Measurements from ENCODE around the gene SETD7. TPM values are rescaled to one million over a fixed set of nuclear protein-coding genes. Genes with fewer than 3 reads are reported as not detected.

Gene SETD7
- total and polyA plus RNA-seq, 2 of the 8 experiments (the other 6 are each of a cell fraction or from before 2014, with no cell fraction given) = 1.5 to 4.6 TPM

- Histone ChIP-seq H2BK20ac (ENCODE audit: low read length) (no peak overlapping the region), H4K8ac (ENCODE audit: extremely low read depth, insufficient read depth, low read length) (no peak overlapping the region), H3K18ac (ENCODE audit: extremely low read depth, low read length) (no peak overlapping the region), H2BK5ac (ENCODE audit: low read depth, low read length) (no peak overlapping the region), H4K91ac (replicated peaks; ENCODE audit: insufficient read length, low read length) (no peak overlapping the region), H3K56ac (replicated peaks; ENCODE audit: insufficient read length, low read depth, low read length) (no peak overlapping the region), H2BK12ac (ENCODE audit: low read depth, low read length) (no peak overlapping the region), H4K20me1 (replicated peaks in 1 of 2; ENCODE audit: control insufficient read depth in 1 of 2, insufficient read depth in 2 of 2, low read length in 2 of 2) (no peaks in the 10 kb centered on the region), H3K14ac (ENCODE audit: insufficient read length) (no peak overlapping the region), H3K36me3 (ENCODE audit: control insufficient read depth in 2 of 4, insufficient read depth in 4 of 4, low read length in 3 of 4) (no peaks in the 10 kb centered on the region), H4K5ac (ENCODE audit: insufficient read length, low read depth, low read length) (no peak overlapping the region), H3K27me3 (replicated peaks in 1 of 4; ENCODE audit: control insufficient read depth in 3 of 4, extremely low read depth in 1 of 4, insufficient read depth in 3 of 4, low read length in 3 of 4) (peaks cover 2 to 24% (median 18%) of the 10 kb centered on the region in 4 experiments), H3K4ac (replicated peaks; ENCODE audit: insufficient read length, low read depth, low read length) (no peak overlapping the region), H3K4me3 (ENCODE audit: extremely low read depth in 1 of 4, insufficient read depth in 2 of 4, low read depth in 3 of 4, low read length in 4 of 4) (no peak overlapping the region), H3K4me2 (ENCODE audit: insufficient read depth in 1 of 2, low read depth in 2 of 2, low read length in 2 of 2) (no peak overlapping the region), H3K9ac (replicated peaks in 1 of 4; ENCODE audit: extremely low read depth in 1 of 4, low read depth in 3 of 4, low read length in 3 of 4) (no peak overlapping the region), H3K79me1 (ENCODE audit: low read depth, low read length) (no peaks in the 10 kb centered on the region), H3K9me3 (ENCODE audit: insufficient read depth in 2 of 2, low read depth in 1 of 2, low read length in 1 of 2) (no peaks in the 10 kb centered on the region), H3K23ac (ENCODE audit: insufficient read length) (no peak overlapping the region), H3K79me2 (ENCODE audit: control insufficient read depth in 1 of 2, insufficient read depth in 2 of 2, low read length in 2 of 2) (no peaks in the 10 kb centered on the region), H2BK120ac (replicated peaks; ENCODE audit: low read depth, low read length) (no peak overlapping the region), H2BK15ac (ENCODE audit: low read length) (no peak overlapping the region), H3K4me1 (replicated peaks in 1 of 4; ENCODE audit: control insufficient read depth in 3 of 4, insufficient read depth in 4 of 4, low read length in 3 of 4) (peaks cover 0 to 9% (median 8%) of the 10 kb centered on the region in 4 experiments; a peak in 6 of 7 replicates), H2AFZ (ENCODE audit: low read length) (no peak overlapping the region), H2AK5ac (ENCODE audit: low read depth, low read length) (no peak overlapping the region), H3K27ac (ENCODE audit: low read depth, low read length) (no peak overlapping the region), H3K23me2 (ENCODE audit: low read depth, low read length) (peaks cover 19% of the 10 kb centered on the region; the same call in 1 of the 2 replicates)
- POLR2A ChIA-PET (ENCODE audit: partially characterized antibody) = interaction anchor here (1.4 kb wide), 1 partner anchor 9 kb away, joined by 6 read pairs; no protein-coding TSS in a partner anchor
- FAIRE-seq (no peak), DNase-seq (ENCODE audit: low read depth in 1 of 2, low spot score in 2 of 2) (no peak)
- CTCF ChIA-PET (ENCODE audit: partially characterized antibody) = interaction anchor here (0.8 to 3.3 kb wide), 6 partner anchors 12 to 51 kb away, joined by 3 to 12 read pairs (median 6); no protein-coding TSS in a partner anchor
- WGBS, 2 experiments (ENCODE audit: extremely low coverage in 1 of 2, insufficient coverage in 1 of 2, insufficient read length in 1 of 2, insufficient replicate concordance in 2 of 2, low coverage in 1 of 2, low lambda C conversion rate in 2 of 2, missing lambda C conversion rate in 1 of 2) = 78% methylated on average over 5 of the region's 5 CpGs; no CpG with 5 or more reads in 1 of the 2 experiments
- no peak for TF ChIP-seq SIN3A (conservative IDR thresholded peaks at IDR 0.05 in 1 of 2, IDR thresholded peaks at IDR 0.05 in 1 of 2; ENCODE audit: low read depth in 1 of 2, low read length in 2 of 2)
- no peak for TF ChIP-seq SP2 (IDR thresholded peaks at IDR 0.05; ENCODE audit: low read length)
- TF ChIP-seq NANOG (IDR thresholded peaks at IDR 0.05; ENCODE audit: insufficient read depth, low read depth, low read length, poor library complexity, severe bottlenecking) = no peak
- no peak for TF ChIP-seq E2F6 (IDR thresholded peaks at IDR 0.05)
- no peak for TF ChIP-seq ASH2L (IDR thresholded peaks at IDR 0.05; ENCODE audit: low read length)
- no peak for TF ChIP-seq POLR2A (IDR thresholded peaks at IDR 0.05; ENCODE audit: control extremely low read depth in 1 of 2, low read depth in 2 of 2, low read length in 2 of 2)
- TF ChIP-seq SIX5 (IDR thresholded peaks at IDR 0.05; ENCODE audit: low read depth, low read length) = no peak
These were observed 3.3 kb downstream of the SETD7 start for GRCh38 chr4:139552517-139553307.

Data from H1 (cell line).